ENCODE results near the gene SOD2. TPM values are rescaled to one million over a fixed set of nuclear protein-coding genes. Genes with fewer than 3 reads are reported as not detected.
"Not testable (repeated sequence)": the region's sequence is repeated elsewhere in the genome, so short reads cannot be mapped to it uniquely, and the experiment has no call there.

SOD2 gene
- total RNA-seq, 2 donors from 2014 or later = 584 to 998 TPM

DNA sequence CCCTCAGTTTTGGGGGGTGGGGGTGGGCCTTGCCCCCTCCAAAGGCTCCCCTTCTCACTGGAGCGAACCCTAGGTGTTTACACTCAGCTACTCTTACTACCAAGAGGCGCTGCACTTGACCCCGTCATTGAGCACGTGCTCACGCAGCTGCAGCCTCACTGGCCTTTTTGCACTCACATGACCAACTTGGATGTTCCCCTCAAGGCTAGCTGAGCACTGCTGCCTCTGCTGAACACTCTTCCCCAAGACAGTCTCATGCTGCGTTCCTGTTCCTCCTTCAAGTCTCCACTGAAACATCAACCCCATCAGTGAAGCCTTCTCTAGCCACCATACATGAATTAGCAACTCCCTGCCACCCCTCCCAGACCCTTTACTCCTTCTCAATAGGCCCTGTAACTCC is 4.0 kb downstream of the SOD2 start:
- no peak for DNase-seq (ENCODE audit: low spot score)
- intact Hi-C loops (cut with DNase I) = loop anchor here in 1 of 2 donors (2.0 kb wide), 1 partner anchor 74 kb away; the partner anchor contains the start of gene ACAT2

DNA sequence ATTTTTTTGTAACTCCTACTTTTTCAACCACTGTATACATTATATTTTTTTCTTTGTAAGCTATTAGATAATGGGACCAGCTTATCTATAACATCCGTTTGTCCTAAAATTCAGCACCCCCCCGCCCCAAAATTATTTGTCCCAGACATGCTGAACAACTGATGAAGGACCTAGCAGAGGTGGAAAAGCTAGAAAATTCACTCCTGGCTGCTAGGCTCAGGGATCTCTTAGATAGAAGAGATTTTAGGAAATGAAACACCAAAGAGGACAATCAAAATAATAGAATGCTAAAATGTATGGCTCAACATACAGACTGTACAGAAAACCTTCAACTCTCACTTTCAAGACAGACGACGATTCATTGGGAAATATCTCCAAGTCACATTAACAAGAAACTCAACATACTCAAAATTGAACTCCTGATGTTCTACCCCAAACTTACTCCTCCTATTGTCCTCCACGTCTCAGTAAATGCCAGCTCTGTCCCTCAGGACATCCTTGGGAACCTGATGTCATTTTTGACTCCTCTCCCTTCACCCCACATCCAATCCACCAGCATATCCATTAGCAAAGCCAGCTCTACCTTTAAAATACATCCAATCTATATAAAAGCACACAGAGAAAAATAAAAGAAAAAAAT is 4.7 kb downstream of the SOD2 start:
- DNase-seq (ENCODE audit: low spot score) = no peak

DNA sequence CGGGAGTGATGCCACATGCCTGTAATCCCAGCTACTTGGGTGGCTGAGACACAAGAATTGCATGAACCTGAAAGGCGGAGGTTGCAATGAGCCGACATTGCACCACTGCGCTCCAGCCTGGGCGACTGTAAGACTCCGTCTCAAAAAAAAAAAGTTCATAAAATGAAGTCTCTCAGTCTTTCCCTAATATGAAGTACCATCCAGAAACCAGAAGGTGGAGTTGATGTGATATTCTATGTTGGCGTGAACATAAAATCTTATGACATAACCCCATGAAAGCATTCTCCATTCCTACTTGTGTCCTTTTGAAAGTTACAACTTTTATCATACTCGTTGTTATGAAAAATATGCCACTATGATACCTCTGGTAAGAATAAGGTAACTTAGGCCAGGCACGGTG is 5.7 kb downstream of the SOD2 start:
- intact Hi-C loops (cut with DNase I) = no loop called here
- no peak for DNase-seq (ENCODE audit: low spot score)

More for the DNA sequence above, 4.7 kb downstream of the SOD2 start:
- intact Hi-C loops (cut with DNase I) = loop anchor here in 1 of 2 donors (2.0 kb wide), 1 partner anchor 74 kb away; the partner anchor contains the start of gene ACAT2

DNA sequence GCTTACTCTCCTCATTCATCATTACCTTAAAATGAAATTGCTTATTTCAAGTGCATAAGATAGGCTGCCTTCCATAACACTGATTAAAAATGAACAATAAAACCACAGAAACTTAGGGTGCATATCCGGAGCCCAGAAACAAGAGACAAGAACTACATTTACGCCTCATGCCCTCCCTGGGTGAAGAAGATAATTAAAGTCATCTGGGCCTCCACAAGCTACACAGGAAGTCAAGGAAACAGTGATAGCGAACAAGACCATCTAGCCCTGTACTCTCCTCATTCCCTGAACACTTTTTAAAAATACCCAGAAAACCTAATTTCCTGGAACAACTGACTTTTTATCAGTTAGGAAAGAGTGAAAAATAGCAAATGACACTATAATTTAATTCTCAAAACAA is 6.3 kb downstream of the SOD2 start:
- DNase-seq (ENCODE audit: low spot score) = no peak
- intact Hi-C loops (cut with DNase I) = no loop called here

DNA sequence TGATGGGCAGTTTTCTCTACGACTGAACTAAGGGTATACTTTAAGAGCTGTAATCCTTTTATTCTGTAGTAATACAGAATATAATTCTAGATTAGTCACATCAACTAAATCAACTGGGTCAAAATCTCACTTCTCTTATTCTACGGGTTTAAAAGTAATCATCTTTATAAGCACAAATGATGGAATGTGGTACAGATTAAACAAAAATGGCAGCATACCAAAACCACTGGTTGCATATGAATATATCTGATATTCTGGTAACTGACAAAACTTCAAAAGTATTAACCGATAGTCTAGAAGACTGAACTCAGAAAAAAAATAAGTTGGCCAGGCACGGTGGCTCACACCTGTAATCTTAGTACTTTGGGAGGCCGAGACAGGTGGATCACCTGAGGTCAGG is 7.0 kb downstream of the SOD2 start:
- DNase-seq (ENCODE audit: low spot score) = no peak
- intact Hi-C loops (cut with DNase I) = no loop called here

DNA sequence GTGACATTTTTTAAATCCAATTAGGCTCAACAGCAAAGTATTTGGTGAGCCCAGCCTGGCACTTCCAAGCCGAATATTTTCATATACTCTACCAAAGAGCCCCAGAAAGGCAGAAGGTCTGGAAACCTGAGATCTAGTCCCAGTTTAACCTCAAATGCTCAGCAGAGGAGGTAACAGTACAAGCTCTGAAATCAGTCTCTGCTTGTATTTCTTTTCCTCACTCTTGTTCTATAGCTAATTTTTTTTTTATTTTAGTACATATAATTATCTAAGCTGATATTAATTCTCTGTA is 9.1 kb downstream of the SOD2 start:
- intact Hi-C loops (cut with DNase I) = no loop called here
- no peak for DNase-seq (ENCODE audit: low spot score)

DNA sequence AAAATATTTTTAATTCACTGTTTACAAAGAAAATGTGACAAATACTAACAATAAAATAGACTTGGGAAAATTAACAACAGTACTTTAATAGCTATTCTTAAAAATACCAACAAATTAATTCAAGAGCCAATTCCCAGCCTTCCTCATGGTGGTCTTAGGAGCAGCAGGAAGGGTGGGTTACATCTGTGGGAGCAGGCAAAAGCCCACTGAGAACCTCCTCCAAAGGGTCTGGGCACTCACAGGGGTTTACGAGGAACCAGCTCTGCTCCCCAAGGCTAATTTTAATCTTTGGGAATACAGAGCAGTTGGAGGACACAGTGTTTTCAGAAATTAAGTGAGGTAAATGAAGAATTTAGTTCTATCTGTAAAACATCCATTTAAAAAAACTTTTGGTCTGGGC is 10.2 kb downstream of the SOD2 start:
- intact Hi-C loops (cut with DNase I) = no loop called here

DNA sequence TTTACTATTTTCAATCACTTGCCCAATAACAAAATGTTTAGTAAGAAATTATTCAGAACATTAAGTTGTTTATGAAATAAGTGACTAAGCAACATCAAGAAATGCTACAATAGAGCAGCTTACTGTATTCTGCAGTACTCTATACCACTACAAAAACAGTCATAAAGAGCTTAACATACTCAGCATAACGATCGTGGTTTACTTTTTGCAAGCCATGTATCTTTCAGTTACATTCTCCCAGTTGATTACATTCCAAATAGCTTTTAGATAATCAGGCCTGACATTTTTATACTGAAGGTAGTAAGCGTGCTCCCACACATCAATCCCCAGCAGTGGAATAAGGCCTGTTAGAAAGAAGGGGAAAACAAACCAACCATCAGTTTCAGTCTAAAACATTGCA is 10.7 kb downstream of the SOD2 start:
- intact Hi-C loops (cut with DNase I) = no loop called here
- DNase-seq (ENCODE audit: low spot score) = no peak

More for the DNA sequence above, 10.2 kb downstream of the SOD2 start:
- no peak for DNase-seq (ENCODE audit: low spot score)

DNA sequence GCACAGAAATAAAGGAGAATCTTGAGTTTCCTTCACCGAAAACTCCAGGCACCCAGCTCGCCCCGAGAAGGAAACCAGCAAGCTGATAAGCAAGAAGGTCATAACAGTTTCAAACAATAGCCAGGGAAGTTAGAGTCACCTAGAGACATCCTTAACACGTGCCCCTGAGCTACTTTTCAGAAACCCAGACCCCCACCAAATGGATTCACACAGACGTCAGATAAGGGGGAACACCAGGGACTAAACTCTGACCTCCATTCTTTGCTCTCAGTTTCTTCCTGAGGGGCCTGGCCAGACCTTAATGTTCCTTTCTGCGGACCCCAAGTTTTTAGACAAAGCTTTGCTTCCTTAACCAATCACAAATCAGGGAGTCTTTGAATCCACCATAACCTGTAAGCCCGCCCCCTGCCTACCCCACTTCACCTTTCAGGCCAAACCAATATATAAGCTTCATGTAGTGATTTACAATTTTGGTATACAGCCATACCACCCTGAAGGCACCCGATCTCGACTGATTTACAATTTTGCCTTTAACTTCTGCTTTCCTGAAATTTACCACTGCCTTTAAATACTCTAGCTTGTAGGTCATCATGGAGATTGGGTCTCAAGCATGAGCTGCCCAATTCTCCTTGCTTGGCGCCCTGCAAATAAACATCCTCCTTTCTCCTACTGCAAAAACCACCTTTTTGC is 11.7 kb downstream of the SOD2 start:
- intact Hi-C loops (cut with DNase I) = no loop called here
- DNase-seq (ENCODE audit: low spot score) = no peak

DNA sequence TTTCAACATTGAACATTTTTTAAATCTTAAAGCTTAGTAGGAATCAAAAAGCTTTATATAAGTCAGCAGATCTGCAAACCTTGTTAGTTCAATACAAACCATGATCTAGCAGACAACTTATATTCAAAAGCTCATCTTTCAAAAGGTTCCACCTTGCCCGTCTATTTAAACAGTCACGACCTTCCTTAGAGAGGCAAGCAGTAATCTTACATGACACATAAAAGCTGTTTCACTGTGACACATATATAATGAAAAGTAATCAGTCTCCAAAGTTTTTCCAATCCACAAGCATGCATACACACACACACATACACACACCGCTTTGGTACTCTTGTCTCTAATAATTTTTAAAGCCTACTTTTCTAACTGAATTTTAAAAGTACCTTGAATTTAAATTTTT is 12.9 kb downstream of the SOD2 start:
- no peak for DNase-seq (ENCODE audit: low spot score)
- intact Hi-C loops (cut with DNase I) = no loop called here

DNA sequence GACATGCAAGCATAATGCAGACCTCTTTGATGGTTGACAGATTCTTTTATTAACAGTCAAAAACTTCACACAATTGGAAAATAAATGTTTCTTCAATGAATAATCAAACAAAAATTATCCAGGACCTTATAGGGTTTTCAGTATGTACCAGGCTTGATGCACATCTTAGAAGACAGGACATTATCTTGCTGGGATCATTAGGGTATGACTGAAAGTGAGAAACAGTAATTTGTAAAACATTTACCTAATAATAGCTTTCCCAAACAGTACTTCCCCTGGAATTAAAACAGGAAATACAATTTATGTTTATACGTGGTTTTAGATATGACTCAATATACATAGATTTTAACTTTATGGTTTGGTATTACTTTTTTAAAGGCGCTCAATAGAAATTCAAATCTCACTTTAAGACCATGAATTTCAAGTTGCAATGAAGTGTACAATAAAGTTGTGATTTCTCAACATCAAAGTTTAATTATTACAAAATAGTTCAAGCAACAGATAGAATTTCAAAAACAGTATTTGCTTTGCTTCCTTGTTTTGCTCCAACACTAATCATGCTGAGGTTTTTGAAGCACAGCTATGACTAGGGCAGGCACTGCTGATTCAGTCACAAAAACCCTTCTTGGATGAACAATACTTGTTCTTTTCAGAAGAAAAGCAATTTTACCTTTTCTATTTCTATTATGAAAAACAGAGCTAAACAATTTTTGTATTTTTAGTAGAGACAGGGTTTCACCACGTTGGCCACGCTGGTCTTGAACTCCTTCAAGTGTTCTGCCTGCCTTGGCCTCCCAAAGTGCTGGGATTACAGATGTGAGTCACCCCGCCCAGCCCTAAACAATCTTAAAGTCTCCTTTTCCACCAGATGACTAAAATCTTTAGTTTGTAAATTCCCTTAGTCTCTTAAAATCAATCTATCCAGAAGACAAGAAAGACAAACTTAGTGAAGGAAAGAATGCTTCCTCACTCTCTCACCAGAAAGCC is 13.7 kb downstream of the SOD2 start:
- DNase-seq (ENCODE audit: low spot score) = no peak
- intact Hi-C loops (cut with DNase I) = no loop called here

DNA sequence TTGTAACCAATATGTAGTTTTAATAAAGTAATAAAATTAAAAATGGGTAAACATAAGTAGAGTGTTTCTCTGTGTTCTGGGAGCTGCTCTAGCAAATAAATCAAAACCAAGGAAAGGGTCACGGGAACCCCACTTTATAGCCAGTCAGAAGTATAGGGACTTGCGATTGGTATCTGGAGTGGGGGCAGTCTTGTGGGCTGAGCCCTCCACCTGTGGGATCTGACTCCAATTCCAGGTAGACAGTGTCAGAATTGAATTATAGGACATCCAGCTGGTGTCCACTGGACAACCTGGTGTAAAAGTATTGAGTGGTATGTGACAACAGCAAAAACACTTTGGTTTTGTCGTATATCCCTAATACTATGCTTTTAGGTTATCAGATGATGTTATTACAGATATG is 14.5 kb downstream of the SOD2 start:
- intact Hi-C loops (cut with DNase I) = no loop called here
- no peak for DNase-seq (ENCODE audit: low spot score)

DNA sequence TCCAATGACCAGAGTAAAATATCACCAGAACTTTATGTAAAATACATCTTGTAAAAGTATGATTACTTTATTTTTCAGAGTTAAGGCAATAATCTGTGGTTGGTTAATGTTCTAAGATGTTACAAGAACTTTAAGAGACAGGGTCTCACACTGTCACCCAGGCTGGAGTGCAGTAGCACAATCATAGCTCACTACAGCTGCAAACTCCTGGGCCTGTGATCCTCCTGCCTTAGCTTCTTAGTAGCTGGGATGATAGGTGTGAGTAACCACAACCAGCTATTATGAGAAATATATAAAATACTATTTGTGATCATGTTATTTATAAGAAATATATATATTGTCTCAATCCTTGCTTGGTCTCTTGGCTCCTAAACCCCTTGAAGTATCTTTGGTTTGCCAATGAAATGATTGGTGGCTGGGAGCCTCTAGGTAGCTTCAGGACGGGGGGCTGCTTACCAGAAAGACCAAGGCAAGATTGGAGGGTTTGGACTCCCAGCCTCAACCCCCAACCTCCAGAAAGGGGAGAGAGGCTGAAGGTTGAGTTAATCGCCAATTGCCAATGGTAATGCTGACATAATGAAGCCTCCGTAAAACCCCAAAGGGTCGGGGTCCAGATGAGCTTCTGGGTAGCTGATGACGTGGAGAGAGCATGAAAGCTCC is 15.4 kb downstream of the SOD2 start:
- intact Hi-C loops (cut with DNase I) = no loop called here

DNA sequence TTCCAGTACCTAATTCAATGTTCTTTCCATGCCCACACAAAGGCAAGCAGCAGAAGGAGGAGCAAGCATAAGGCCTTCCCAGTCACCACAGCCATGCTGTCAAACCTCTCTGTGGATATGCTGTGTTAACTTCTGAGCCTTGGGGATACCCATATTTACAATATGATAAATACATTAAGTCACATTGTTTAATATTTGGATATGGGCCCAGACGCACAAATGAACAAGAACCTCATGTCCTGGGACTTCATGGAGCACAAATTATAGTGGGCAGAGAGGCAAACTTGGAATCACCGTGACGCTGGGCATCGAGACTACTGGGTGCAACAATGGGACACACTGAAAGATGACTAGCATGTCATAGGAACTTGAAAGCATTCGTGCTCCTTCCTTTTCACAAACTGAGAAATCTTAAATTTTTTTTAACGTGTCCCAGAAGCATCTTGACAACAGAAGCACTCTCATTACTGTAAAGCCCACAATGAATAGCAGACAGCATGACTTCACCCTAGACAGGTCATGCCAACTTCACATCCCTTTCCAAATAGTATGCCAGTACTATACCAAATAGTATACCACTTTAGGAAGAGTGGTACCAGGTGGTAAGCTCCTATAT is 16.0 kb downstream of the SOD2 start:
- no peak for DNase-seq (ENCODE audit: low spot score)
- intact Hi-C loops (cut with DNase I) = no loop called here

More for the DNA sequence above, 15.4 kb downstream of the SOD2 start:
- no peak for DNase-seq (ENCODE audit: low spot score)

DNA sequence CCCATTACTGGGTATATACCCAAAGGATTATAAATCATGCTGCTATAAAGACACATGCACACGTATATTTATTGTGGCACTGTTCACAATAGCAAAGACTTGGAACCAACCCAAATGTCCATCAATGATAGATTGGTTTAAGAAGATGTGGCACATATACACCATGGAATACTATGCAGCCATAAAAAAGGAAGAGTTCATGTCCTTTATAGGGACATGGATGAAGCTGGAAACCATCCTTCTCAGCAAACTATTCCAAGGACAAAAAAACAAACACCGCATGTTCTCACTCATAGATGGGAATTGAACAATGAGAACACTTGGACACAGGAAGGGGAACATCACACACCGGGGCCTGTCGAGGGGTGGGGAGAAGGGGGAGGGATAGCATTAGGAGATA is 16.8 kb downstream of the SOD2 start:
- intact Hi-C loops (cut with DNase I); DNase-seq (ENCODE audit: low spot score): not testable (repeated sequence)

DNA sequence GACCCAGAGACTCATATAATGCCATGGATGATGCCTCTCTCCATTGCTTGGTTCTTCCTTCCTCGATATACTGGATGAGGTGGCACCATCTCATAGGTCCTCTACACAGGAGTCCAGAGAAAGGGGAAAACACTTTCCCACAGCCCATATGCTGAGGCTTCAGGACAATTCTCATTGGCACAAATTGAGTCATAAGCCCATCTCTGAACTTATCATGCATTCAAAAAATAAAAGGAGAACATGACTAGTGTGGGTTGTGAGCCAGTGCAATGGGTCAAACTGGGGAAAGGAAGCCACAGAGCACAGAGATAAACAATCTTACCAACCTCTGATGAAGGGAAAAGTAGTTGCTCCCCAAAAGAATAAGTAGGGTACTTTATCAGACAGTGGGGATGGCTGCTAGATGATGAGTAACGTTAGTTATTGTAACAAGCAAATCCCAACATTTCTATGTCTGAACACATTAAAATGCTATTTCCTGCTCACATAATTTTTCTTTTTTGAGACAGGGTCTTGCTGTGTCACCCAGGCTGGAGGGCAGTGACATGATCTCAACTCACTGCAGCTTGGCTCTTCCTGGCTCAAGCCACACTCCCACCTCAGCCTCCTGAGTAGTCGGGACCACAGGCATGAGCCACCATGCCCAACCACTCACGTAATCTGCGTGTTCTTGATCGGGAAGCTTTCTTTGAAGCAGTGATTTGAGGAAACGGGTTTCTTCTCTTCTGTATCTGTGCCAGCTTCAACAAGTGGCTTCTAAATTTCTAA is 27.0 kb downstream of the SOD2 start:
- DNase-seq (ENCODE audit: low spot score) = no peak
- intact Hi-C loops (cut with DNase I) = no loop called here

DNA sequence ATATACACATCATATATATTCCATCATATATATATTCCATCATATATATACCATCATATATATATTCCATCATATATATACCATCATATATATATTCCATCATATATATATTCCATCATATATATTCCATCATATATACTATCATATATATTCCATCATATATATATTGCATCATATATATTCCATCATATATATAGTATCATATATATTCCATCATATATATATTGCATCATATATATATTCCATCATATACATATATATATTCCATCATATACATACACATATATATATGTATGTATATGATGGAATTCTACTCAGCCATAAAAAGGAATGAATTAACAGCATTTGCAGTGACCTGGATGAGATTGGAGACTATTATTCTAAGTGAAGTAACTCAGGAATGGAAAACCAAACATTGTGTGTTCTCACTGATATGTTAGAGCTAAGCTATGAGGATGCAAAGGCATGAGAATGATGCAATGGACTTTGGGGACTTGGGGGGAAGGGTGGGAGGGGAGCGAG is 29.6 kb downstream of the SOD2 start:
- intact Hi-C loops (cut with DNase I); DNase-seq (ENCODE audit: low spot score): not testable (repeated sequence)

DNA sequence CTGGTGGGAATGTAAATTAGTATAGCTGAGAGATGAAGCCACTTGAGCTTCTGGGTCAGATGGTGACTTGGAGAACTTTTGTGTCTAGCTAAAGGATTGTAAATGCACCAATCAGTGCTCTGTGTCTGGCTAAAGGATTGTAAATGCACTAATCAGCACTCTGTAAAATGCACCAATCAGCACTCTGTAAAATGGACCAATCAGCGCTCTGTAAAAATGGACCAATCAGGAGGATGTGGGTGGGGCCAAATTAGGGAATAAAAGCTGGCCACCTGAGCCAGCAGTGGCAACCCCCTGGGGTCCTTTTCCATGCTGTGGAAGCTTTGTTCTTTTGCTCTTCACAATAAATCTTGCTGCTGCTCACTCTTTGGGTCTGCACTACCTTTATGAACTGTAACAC is 31.1 kb downstream of the SOD2 start:
- intact Hi-C loops (cut with DNase I); DNase-seq (ENCODE audit: low spot score): not testable (repeated sequence)

All from posterior vena cava (tissue), 2 donors.